Endothelial cell (in vitro differentiated cells): ENCODE data around the gene TSC22D4. TPM values are rescaled to one million over a fixed set of nuclear protein-coding genes. Genes with fewer than 3 reads are reported as not detected.
"Not testable (repeated sequence)": the region's sequence is repeated elsewhere in the genome, so short reads cannot be mapped to it uniquely, and the experiment has no call there.

Source experiments
- DNase-seq: peaks from one replicate; pipeline ENCODE4 v3.0.0; 2021; ENCODE audit warnings: low spot score
- H3K27ac Mint-ChIP-seq: one replicate; pipeline ENCODE4 v1.8.0; 2021; ENCODE audit warnings: mixed read lengths, inconsistent platforms; ENCODE audit not compliant: unreplicated experiment
- H3K27me3 Mint-ChIP-seq: one replicate; pipeline ENCODE4 v1.8.0; 2021; ENCODE audit warnings: mild to moderate bottlenecking, moderate library complexity, mixed read lengths, inconsistent platforms; ENCODE audit not compliant: unreplicated experiment
- H3K36me3 Mint-ChIP-seq: one replicate; pipeline ENCODE4 v1.8.0; 2021; ENCODE audit warnings: mild to moderate bottlenecking, low read depth, mixed read lengths, inconsistent platforms; ENCODE audit not compliant: unreplicated experiment
- H3K4me1 Mint-ChIP-seq: one replicate; pipeline ENCODE4 v1.8.0; 2021; ENCODE audit warnings: mild to moderate bottlenecking, mixed read lengths, inconsistent platforms; ENCODE audit not compliant: unreplicated experiment
- H3K4me3 Mint-ChIP-seq: one replicate; pipeline ENCODE4 v1.8.0; 2021; ENCODE audit warnings: mild to moderate bottlenecking, mixed read lengths, inconsistent platforms; ENCODE audit not compliant: unreplicated experiment
- H3K9me3 Mint-ChIP-seq: one replicate; pipeline ENCODE4 v1.8.0; 2021; ENCODE audit warnings: mixed read lengths, inconsistent platforms; ENCODE audit not compliant: unreplicated experiment
- total RNA-seq: library from RNA; stranded (reverse); fragmentation: NEBNext Ultra II Directional; extraction: Animal tissue kit (Norgen Biotek cat#: 25700); gene quantifications from one replicate; pipeline ENCODE4 v1.2.1, GENCODE V29; 2021; ENCODE audit not compliant: unreplicated experiment
- TF ChIP-seq, protein P1 (sequence below): fragments of 200-600 bp; sonication (generic); IDR thresholded peaks from one replicate; pipeline ENCODE4 v1.5.0; 2021; ENCODE audit warnings: antibody characterized with exemption; ENCODE audit not compliant: unreplicated experiment

The TSC22D4 gene
- total RNA-seq, 1 donor from 2014 or later, result 94.3 TPM

DNA sequence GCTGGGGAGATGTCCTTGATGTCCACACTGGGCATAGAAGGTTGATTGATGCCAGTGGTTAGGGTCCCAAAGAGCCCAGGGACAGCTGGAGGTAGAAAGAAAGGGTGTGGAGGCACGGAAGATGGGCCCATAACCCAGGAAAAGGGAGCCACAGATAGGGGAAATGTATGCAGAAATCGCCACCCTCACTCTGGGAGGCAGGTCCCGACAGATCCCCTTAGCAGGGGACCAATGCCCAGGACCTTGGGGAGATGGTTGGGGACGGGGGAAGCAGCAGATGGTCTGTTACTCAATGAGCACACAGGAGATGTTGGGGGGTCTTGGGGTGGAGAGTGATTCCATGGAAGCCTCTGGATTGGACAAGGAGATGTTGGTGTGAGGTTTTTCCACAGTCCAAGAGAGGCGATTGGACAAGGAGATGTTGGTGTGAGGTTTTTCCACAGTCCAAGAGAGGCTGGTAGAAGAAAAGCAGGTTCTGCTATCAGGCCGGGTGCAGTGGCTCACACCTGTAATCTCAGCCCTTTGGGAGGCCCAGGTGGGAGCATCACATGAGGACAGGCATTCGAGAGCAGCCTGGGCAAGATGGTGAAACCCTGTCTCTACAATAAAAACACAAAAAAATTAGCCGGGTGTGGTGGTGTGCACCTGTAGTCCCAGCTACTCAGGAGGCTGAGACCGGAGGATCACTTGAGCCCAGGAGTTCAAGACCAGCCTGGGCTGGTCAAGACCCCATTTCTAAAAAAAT lies 35.7 kb downstream of the TSC22D4 start:
- no peak overlapping the region for H3K4me3 Mint-ChIP-seq
- H3K9me3 Mint-ChIP-seq, result no peaks in the 10 kb centered on the region
- TF ChIP-seq, protein P1, sequence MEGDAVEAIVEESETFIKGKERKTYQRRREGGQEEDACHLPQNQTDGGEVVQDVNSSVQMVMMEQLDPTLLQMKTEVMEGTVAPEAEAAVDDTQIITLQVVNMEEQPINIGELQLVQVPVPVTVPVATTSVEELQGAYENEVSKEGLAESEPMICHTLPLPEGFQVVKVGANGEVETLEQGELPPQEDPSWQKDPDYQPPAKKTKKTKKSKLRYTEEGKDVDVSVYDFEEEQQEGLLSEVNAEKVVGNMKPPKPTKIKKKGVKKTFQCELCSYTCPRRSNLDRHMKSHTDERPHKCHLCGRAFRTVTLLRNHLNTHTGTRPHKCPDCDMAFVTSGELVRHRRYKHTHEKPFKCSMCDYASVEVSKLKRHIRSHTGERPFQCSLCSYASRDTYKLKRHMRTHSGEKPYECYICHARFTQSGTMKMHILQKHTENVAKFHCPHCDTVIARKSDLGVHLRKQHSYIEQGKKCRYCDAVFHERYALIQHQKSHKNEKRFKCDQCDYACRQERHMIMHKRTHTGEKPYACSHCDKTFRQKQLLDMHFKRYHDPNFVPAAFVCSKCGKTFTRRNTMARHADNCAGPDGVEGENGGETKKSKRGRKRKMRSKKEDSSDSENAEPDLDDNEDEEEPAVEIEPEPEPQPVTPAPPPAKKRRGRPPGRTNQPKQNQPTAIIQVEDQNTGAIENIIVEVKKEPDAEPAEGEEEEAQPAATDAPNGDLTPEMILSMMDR, result no peak
- H3K4me1 Mint-ChIP-seq, result peaks cover 29% of the 10 kb centered on the region
- DNase-seq, result no peak
- H3K36me3 Mint-ChIP-seq, result no peaks in the 10 kb centered on the region
- H3K27me3 Mint-ChIP-seq, result peaks cover 6% of the 10 kb centered on the region
- H3K27ac Mint-ChIP-seq, result peak overlapping the region; percentile 97

DNA sequence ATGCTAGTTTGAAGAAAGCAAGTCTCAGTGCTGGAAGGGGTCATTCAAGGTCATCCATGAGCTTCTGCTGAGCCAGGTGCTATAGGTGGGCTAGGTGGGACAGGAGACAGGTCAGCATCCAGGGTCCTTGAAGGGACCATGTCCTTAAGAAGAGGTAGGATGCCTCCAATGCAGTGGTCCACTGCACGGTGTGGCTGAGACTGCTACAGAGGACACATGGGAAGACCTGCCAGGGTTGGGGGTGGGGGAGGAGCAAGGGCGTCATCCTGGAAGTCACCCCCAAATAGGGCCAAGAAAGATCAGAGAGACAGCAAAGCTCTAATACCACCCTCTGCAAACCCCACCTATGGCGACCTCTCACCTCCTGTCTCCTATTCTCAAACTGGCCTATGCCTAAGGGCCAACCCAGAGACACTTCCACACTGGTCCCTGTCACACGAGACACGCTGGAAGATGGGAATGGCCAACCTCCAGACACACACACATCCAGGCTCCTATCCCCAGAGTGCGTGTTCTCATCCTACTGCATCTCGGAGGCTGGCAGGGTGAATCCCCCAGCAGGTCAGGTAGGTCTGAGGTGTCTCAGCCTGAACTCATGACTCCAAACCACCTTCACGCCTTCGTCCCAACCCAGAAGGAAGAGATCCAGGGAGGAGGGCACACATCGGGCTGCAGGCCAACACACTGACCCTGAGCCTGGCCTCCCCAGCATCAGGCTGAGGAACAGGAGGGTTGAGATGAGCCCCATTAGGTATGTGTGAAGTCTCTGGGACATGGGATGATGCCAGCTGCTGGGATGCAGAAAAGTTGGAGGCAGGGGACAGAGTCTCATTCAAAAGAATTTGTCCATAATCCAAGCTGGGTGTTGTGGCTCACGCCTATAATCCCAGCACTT lies 37.1 kb downstream of the TSC22D4 start:
- H3K36me3 Mint-ChIP-seq, result no peaks in the 10 kb centered on the region
- no peak overlapping the region for H3K4me3 Mint-ChIP-seq
- DNase-seq, result no peak
- H3K4me1 Mint-ChIP-seq, result peaks cover 32% of the 10 kb centered on the region
- H3K27me3 Mint-ChIP-seq, result peaks cover 6% of the 10 kb centered on the region
- TF ChIP-seq, protein P1, result no peak
- no peaks in the 10 kb centered on the region for H3K9me3 Mint-ChIP-seq
- H3K27ac Mint-ChIP-seq, result no peak overlapping the region

DNA sequence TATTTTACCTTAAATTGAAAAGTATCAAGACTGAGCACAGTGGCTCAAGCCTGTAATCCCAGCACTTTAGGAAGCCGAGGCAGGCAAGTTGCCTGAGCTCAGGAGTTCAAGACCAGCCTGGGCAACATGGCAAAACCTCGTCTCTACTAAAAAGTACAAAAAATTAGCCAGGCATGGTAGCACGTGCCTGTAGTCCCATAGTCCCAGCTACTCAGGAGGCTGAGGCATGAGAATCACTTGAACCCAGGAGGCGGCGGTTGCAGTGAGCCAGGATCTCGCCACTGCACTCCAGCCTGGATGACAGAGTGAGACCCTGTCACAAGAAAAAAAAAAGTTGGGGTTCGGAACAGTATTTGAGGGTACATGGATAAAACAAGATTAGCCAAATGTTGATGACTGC lies 39.8 kb downstream of the TSC22D4 start:
- not testable (repeated sequence) for H3K9me3 Mint-ChIP-seq, H3K4me3 Mint-ChIP-seq, H3K27ac Mint-ChIP-seq, DNase-seq
- peaks cover 31% of the 10 kb centered on the region for H3K4me1 Mint-ChIP-seq
- H3K36me3 Mint-ChIP-seq, result peaks cover 12% of the 10 kb centered on the region
- peaks cover 11% of the 10 kb centered on the region for H3K27me3 Mint-ChIP-seq

DNA sequence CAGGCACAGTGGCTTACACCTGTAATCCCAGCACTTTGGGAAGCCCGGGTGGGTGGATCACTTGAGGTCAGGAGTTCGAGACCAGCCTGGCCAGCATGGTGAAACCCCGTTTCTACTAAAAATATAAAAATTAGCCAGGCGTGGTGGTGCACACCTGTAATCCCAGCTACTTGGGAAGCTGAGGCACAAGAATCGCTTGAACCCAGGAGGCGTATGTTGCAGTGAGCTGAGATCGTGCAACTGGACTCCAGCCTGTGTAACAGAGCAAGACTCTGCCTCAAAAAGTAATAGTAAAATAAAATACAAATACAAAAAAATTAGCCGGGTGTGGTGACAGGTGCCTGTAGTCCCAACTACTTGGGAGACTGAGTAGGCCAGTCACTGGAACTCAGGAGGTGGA lies 40.3 kb downstream of the TSC22D4 start:
- not testable (repeated sequence) for H3K9me3 Mint-ChIP-seq, DNase-seq, H3K27ac Mint-ChIP-seq, H3K4me3 Mint-ChIP-seq
- Mint-ChIP-seq H3K4me1 (peaks cover 30% of the 10 kb centered on the region), H3K27me3 (peaks cover 11% of the 10 kb centered on the region), H3K36me3 (peaks cover 16% of the 10 kb centered on the region)

DNA sequence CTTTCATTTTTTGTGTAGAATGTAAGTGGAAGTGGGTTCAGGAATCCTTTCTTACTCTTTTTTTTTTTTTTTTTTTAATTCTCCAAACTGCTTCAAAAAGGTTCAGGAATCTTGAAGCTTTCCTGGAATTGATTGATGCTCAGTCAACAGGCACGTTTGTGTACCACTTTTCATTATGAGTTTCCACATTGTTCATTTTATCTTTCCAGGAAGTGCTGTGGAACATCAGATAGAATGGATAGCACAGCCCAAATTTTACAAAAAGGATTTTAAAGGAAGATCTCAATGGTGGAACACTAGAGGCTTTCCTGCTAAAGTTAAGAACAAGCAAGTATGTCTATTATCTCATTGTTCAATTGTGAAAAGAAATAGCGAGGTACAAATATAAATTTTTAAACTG lies 40.8 kb downstream of the TSC22D4 start:
- no peak overlapping the region for H3K4me3 Mint-ChIP-seq
- peak overlapping the region; percentile 70 for H3K27ac Mint-ChIP-seq
- H3K9me3 Mint-ChIP-seq, result no peaks in the 10 kb centered on the region
- peaks cover 30% of the 10 kb centered on the region for H3K4me1 Mint-ChIP-seq
- TF ChIP-seq, protein P1, result no peak
- H3K27me3 Mint-ChIP-seq, result peaks cover 11% of the 10 kb centered on the region
- peaks cover 20% of the 10 kb centered on the region for H3K36me3 Mint-ChIP-seq
- no peak for DNase-seq
